HepG2 (cell line): ENCODE data around the gene KIF22. TPM values are rescaled to one million over a fixed set of nuclear protein-coding genes. Genes with fewer than 3 reads are reported as not detected.

Experiments used
- DNMT3B ChIP-seq: conservative IDR thresholded peaks from 2 replicates; pipeline ENCODE4 v1.6.1; 2016; ENCODE audit warnings: missing biosample characterization, control low read depth
- MAFK ChIP-seq, 2 experiments: IDR thresholded peaks in 1 of 2; conservative IDR thresholded peaks in 1 of 2; 2 replicates each; pipeline ENCODE4 v1.6.1; 2011; ENCODE audit warnings: improper control_type of control experiment in 2 of 2, low read length in 2 of 2
- MEIS1 ChIP-seq: sonication (generic); formaldehyde crosslinking; IDR thresholded peaks from 2 replicates; pipeline ENCODE4 v1.9.0; 2021; ENCODE audit warnings: mild to moderate bottlenecking, missing genetic modification reagents, moderate library complexity, borderline replicate concordance
- SYNCRIP ChIP-seq: fragments of 200-400 bp; formaldehyde crosslinking; IDR thresholded peaks from 2 replicates; pipeline ENCODE4 v1.6.1; 2018; ENCODE audit warnings: mild to moderate bottlenecking, low read depth, low read length; ENCODE audit not compliant: insufficient read depth
- TCF12 ChIP-seq, 2 experiments: fragments of 450-650 bp in 1 of 2; sonication (generic) in 1 of 2; formaldehyde crosslinking in 1 of 2; IDR thresholded peaks; 2 replicates each; pipeline versions ENCODE4 v1.6.1 to v1.8.0; 2017 to 2022; ENCODE audit warnings: antibody characterized with exemption in 1 of 2, mild to moderate bottlenecking in 1 of 2, missing genetic modification reagents in 1 of 2, moderate library complexity in 1 of 2
- TEAD3 ChIP-seq: optimal IDR thresholded peaks from 2 replicates; pipeline ENCODE3; 2016; ENCODE audit warnings: borderline replicate concordance
- TRIM24 ChIP-seq: sonication (generic); formaldehyde crosslinking; IDR thresholded peaks from 2 replicates; pipeline ENCODE4 v1.8.0; 2022; ENCODE audit warnings: mild to moderate bottlenecking, missing genetic modification reagents
- U2AF2 ChIP-seq: fragments of 200-400 bp; formaldehyde crosslinking; IDR thresholded peaks from 2 replicates; pipeline ENCODE4 v1.6.1; 2017; ENCODE audit warnings: low read depth, mild to moderate bottlenecking, low read length
- ZNF101 ChIP-seq: sonication (generic); formaldehyde crosslinking; IDR thresholded peaks from 2 replicates; pipeline ENCODE4 v1.4.0; 2020; ENCODE audit warnings: mild to moderate bottlenecking, low read depth, missing genetic modification reagents, borderline replicate concordance
- ZNF180 ChIP-seq: sonication (generic); formaldehyde crosslinking; IDR thresholded peaks from 2 replicates; pipeline ENCODE4 v1.4.0; 2020; ENCODE audit warnings: low read depth, missing genetic modification reagents, borderline replicate concordance
- ZNF230 ChIP-seq: sonication (generic); formaldehyde crosslinking; IDR thresholded peaks from 2 replicates; pipeline ENCODE4 v1.4.0; 2020; ENCODE audit warnings: mild to moderate bottlenecking, missing genetic modification reagents
- ZNF350 ChIP-seq: sonication (generic); formaldehyde crosslinking; IDR thresholded peaks from 2 replicates; pipeline ENCODE4 v1.4.0; 2020; ENCODE audit warnings: mild to moderate bottlenecking, low read depth, missing genetic modification reagents, borderline replicate concordance
- polyA plus RNA-seq, 8 experiments: library from polyadenylated mRNA; depleted of rRNA in 3 of 8; stranded (reverse) in 7 of 8; unstranded in 1 of 8; fragments of >200 nt; fragmentation: Illumina TruSeq in 4 of 8; extraction: Trizol in 4 of 8; gene quantifications; 2 replicates each; pipeline versions ENCODE4 v1.2.1 to v1.2.3, GENCODE V29; 2011 to 2016; ENCODE audit warnings: low read depth in 4 of 8, missing spikeins in 1 of 8, mixed read lengths in 1 of 8; ENCODE audit not compliant: insufficient read depth in 1 of 8
- total RNA-seq, 5 experiments: library from RNA; depleted of rRNA; stranded (reverse); fragments of >200 nt; fragmentation: Illumina TruSeq; extraction: Trizol; gene quantifications; 2 replicates each; pipeline ENCODE4 v1.2.3, GENCODE V29; 2016; ENCODE audit warnings: low read depth in 1 of 5
- TF ChIP-seq, protein P1 (sequence below): sonication (generic); formaldehyde crosslinking; IDR thresholded peaks from 2 replicates; pipeline ENCODE4 v1.5.0; 2020; ENCODE audit warnings: mild to moderate bottlenecking, missing genetic modification reagents
- TF ChIP-seq, protein P2 (sequence below): sonication (generic); formaldehyde crosslinking; IDR thresholded peaks from 2 replicates; pipeline ENCODE4 v1.4.0; 2020; ENCODE audit warnings: missing genetic modification reagents, borderline replicate concordance
- TF ChIP-seq, protein P3 (sequence below): sonication (generic); formaldehyde crosslinking; IDR thresholded peaks from 2 replicates; pipeline ENCODE4 v1.4.0; 2020; ENCODE audit warnings: low read depth, mild to moderate bottlenecking, missing genetic modification reagents
- TF ChIP-seq, protein P4 (sequence below): sonication (generic); formaldehyde crosslinking; IDR thresholded peaks from 2 replicates; pipeline ENCODE4 v1.5.0; 2020; ENCODE audit warnings: missing genetic modification reagents
- TF ChIP-seq, protein P5 (sequence below): sonication (generic); formaldehyde crosslinking; IDR thresholded peaks from 2 replicates; pipeline ENCODE4 v1.8.0; 2022; ENCODE audit warnings: missing genetic modification reagents, low read depth, mild to moderate bottlenecking, borderline replicate concordance
- TF ChIP-seq, protein P6 (sequence below): sonication (generic); formaldehyde crosslinking; IDR thresholded peaks from 2 replicates; pipeline ENCODE4 v1.4.0; 2020; ENCODE audit warnings: missing genetic modification reagents, borderline replicate concordance

The KIF22 gene
- total and polyA plus RNA-seq, 2 of the 13 experiments (the other 11 are each of a cell fraction or from before 2014, with no cell fraction given) = 95.8 to 118 TPM

DNA sequence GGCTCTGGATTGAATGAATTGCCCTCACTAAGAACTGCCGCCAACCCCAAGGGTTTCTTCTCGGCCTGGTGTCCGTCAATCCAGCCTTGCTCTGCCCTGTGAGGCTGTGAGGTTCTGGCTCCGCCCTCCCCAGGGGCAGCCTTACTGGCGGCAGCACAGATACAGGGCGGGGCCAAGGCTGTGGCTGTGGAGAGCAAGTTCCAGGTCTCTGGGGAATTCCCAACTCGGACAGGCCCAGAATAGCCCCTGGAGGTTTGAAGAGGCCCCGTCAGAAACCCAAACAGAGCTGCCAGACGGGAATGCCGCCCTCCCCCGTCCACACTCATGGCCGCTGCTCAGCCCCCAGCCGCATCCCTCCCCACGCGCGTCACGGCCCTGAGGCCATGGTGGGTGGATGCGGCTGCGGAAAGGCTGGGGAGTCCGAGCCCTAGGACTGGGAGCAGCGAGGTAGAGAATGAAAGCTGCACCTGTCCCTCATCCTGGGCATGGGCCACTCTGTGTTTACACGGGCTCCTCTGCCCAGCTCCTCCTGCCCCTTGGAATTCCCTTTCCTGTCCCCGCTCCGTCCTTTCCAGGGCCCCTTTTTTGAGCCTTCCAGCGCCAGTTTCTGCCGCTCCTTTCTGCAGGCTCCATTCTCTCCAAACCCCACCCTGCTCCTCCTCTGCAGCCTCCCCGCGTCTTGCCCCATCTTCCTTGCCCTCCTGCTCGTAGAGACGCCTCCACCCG, 20.8 kb downstream of the KIF22 start (continued):
- TF ChIP-seq, protein P1, sequence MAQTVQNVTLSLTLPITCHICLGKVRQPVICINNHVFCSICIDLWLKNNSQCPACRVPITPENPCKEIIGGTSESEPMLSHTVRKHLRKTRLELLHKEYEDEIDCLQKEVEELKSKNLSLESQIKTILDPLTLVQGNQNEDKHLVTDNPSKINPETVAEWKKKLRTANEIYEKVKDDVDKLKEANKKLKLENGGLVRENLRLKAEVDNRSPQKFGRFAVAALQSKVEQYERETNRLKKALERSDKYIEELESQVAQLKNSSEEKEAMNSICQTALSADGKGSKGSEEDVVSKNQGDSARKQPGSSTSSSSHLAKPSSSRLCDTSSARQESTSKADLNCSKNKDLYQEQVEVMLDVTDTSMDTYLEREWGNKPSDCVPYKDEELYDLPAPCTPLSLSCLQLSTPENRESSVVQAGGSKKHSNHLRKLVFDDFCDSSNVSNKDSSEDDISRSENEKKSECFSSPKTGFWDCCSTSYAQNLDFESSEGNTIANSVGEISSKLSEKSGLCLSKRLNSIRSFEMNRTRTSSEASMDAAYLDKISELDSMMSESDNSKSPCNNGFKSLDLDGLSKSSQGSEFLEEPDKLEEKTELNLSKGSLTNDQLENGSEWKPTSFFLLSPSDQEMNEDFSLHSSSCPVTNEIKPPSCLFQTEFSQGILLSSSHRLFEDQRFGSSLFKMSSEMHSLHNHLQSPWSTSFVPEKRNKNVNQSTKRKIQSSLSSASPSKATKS = no peak
- TF ChIP-seq, protein P2, sequence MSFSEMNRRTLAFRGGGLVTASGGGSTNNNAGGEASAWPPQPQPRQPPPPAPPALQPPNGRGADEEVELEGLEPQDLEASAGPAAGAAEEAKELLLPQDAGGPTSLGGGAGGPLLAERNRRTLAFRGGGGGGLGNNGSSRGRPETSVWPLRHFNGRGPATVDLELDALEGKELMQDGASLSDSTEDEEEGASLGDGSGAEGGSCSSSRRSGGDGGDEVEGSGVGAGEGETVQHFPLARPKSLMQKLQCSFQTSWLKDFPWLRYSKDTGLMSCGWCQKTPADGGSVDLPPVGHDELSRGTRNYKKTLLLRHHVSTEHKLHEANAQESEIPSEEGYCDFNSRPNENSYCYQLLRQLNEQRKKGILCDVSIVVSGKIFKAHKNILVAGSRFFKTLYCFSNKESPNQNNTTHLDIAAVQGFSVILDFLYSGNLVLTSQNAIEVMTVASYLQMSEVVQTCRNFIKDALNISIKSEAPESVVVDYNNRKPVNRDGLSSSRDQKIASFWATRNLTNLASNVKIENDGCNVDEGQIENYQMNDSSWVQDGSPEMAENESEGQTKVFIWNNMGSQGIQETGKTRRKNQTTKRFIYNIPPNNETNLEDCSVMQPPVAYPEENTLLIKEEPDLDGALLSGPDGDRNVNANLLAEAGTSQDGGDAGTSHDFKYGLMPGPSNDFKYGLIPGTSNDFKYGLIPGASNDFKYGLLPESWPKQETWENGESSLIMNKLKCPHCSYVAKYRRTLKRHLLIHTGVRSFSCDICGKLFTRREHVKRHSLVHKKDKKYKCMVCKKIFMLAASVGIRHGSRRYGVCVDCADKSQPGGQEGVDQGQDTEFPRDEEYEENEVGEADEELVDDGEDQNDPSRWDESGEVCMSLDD (CRISPR knock-in tag) = no peak
- TF ChIP-seq ZNF101 (CRISPR knock-in tag) = no peak
- TF ChIP-seq, protein P3, sequence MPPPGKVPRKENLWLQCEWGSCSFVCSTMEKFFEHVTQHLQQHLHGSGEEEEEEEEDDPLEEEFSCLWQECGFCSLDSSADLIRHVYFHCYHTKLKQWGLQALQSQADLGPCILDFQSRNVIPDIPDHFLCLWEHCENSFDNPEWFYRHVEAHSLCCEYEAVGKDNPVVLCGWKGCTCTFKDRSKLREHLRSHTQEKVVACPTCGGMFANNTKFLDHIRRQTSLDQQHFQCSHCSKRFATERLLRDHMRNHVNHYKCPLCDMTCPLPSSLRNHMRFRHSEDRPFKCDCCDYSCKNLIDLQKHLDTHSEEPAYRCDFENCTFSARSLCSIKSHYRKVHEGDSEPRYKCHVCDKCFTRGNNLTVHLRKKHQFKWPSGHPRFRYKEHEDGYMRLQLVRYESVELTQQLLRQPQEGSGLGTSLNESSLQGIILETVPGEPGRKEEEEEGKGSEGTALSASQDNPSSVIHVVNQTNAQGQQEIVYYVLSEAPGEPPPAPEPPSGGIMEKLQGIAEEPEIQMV (CRISPR knock-in tag) = no peak; the same call in 1 of the 2 replicates
- TF ChIP-seq, protein P4, sequence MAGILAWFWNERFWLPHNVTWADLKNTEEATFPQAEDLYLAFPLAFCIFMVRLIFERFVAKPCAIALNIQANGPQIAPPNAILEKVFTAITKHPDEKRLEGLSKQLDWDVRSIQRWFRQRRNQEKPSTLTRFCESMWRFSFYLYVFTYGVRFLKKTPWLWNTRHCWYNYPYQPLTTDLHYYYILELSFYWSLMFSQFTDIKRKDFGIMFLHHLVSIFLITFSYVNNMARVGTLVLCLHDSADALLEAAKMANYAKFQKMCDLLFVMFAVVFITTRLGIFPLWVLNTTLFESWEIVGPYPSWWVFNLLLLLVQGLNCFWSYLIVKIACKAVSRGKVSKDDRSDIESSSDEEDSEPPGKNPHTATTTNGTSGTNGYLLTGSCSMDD (CRISPR knock-in tag) = no peak; the same call in 1 of the 2 replicates
- TF ChIP-seq TRIM24 (CRISPR knock-in tag) = no peak
- TF ChIP-seq ZNF350 (CRISPR knock-in tag) = no peak; the same call in 1 of the 2 replicates
- 0 out of 2 replicates have a peak, but pooled peaks have one; percentile 40 for TF ChIP-seq ZNF180 (CRISPR knock-in tag)
- no peak for TF ChIP-seq ZNF230 (CRISPR knock-in tag)
- TF ChIP-seq SYNCRIP = no peak
- TF ChIP-seq, protein P5, sequence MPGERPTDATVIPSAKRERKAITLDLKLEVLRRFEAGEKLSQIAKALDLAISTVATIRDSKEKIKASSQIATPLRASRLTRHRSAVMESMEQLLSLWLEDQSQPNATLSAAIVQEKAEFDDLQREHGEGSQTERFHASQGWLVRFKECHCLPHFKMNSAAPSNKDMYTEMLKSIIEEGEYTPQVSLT = no peak
- peak; percentile 75 for TF ChIP-seq TEAD3 (CRISPR knock-in tag)
- no peak for TF ChIP-seq U2AF2
- no peak; the same call in 1 of the 2 replicates for TF ChIP-seq MEIS1 (CRISPR knock-in tag)
- no peak for TF ChIP-seq TCF12 (IDR thresholded peaks at IDR 0.05)
- TF ChIP-seq TCF12 (CRISPR knock-in tag; IDR thresholded peaks at IDR 0.05) = 0 out of 2 replicates have a peak, but pooled peaks have one; percentile 63
- no peak for TF ChIP-seq DNMT3B (CRISPR knock-in tag)
- TF ChIP-seq, protein P6, sequence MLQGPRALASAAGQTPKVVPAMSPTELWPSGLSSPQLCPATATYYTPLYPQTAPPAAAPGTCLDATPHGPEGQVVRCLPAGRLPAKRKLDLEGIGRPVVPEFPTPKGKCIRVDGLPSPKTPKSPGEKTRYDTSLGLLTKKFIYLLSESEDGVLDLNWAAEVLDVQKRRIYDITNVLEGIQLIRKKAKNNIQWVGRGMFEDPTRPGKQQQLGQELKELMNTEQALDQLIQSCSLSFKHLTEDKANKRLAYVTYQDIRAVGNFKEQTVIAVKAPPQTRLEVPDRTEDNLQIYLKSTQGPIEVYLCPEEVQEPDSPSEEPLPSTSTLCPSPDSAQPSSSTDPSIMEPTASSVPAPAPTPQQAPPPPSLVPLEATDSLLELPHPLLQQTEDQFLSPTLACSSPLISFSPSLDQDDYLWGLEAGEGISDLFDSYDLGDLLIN = no peak
- TF ChIP-seq MAFK (conservative IDR thresholded peaks at IDR 0.05 in 1 of 2, IDR thresholded peaks at IDR 0.05 in 1 of 2; ENCODE audit: low read length in 2 of 2) = no peak
